Prostate gland (tissue), 2 donors: ENCODE results near the gene RGMA. TPM values are rescaled to one million over a fixed set of nuclear protein-coding genes. Genes with fewer than 3 reads are reported as not detected.
A peak's percentile ranks its signal among the peaks of the same experiment; 100 is the strongest.

Experiments
- DNase-seq: peaks from one replicate; pipeline ENCODE4 v3.0.0-alpha.2; 2019; ENCODE audit warnings: low spot score
- H3K27ac ChIP-seq, 2 donors: fragments of 200-600 bp; sonication (generic); 2 replicates each; pipeline ENCODE4 v1.5.1; 2017 to 2019
- H3K27me3 ChIP-seq: fragments of 200-600 bp; sonication (generic); replicated peaks from 2 replicates; pipeline ENCODE4 v1.5.1; 2019; ENCODE audit not compliant: insufficient read depth
- H3K36me3 ChIP-seq, 2 donors: fragments of 200-600 bp; sonication (generic); 1 replicate in 1 of 2; 2 replicates in 1 of 2; pipeline versions ENCODE4 v1.5.1 to v1.8.1; 2017 to 2019
- H3K4me1 ChIP-seq: fragments of 200-600 bp; sonication (generic); replicated peaks from 2 replicates; pipeline ENCODE4 v1.5.1; 2019
- H3K4me3 ChIP-seq, 2 donors: fragments of 200-600 bp; sonication (generic); 2 replicates each; pipeline ENCODE4 v1.5.1; 2017 to 2019
- H3K9me3 ChIP-seq: fragments of 200-600 bp; sonication (generic); 2 replicates; pipeline ENCODE4 v1.5.1; 2017
- CTCF ChIP-seq, 4 experiments: fragments of 200-600 bp in 2 of 4; fragments of 450-650 bp in 2 of 4; sonication (generic) in 2 of 4; IDR thresholded peaks; 1 replicate in 3 of 4; 2 replicates in 1 of 4; pipeline ENCODE4 v1.5.1; 2016 to 2019; ENCODE audit warnings: antibody characterized with exemption in 4 of 4, mild to moderate bottlenecking in 2 of 4, moderate library complexity in 2 of 4
- POLR2A ChIP-seq: fragments of 450-650 bp; IDR thresholded peaks from one replicate; pipeline ENCODE4 v1.6.1; 2016; ENCODE audit warnings: antibody characterized with exemption, mild to moderate bottlenecking
- POLR2AphosphoS5 ChIP-seq: sonication (generic); formaldehyde crosslinking; IDR thresholded peaks from one replicate; pipeline ENCODE4 v1.6.1; 2017; ENCODE audit warnings: antibody characterized with exemption
- WGBS: methylation state at CpG from one replicate; pipeline ENCODE4 v1.1.5; 2018; 5-methylcytosine and 5-hydroxymethylcytosine counted together
- intact Hi-C: fragments of 100-400 bp; cut with DNase I; formaldehyde crosslinking; loops from one replicate; pipeline ENCODE4 v1.14.2; 2022
- total RNA-seq, 2 donors: library from RNA; depleted of rRNA; stranded (reverse); fragments of >200 nt; gene quantifications; one replicate each; pipeline ENCODE4 v1.1.0, GENCODE V29; 2016

RGMA gene
- total RNA-seq, 2 donors from 2014 or later: 10.3 to 93.8 TPM

GRCh38 chr15:93029836-93030429, 59.1 kb downstream of the RGMA start:
- intact Hi-C loops: loop anchor here (2.0 to 5.0 kb wide), 4 partner anchors 42 to 1089 kb away; no protein-coding TSS in a partner anchor
- H3K27me3 ChIP-seq: no peaks in the 10 kb centered on the region
- no peak for DNase-seq
- H3K4me1 ChIP-seq: peaks cover 31% of the 10 kb centered on the region
- peaks cover under 1 to 1% of the 10 kb centered on the region in 2 donors for H3K36me3 ChIP-seq
- H3K27ac ChIP-seq: peak overlapping the region; percentile 8 to 59
- no peaks in the 10 kb centered on the region for H3K9me3 ChIP-seq
- TF ChIP-seq CTCF (IDR thresholded peaks at IDR 0.05): no peak
- TF ChIP-seq POLR2AphosphoS5: no peak
- no peak for TF ChIP-seq POLR2A
- 65% methylated on average over 12 of the region's 12 CpGs for WGBS
- no peak overlapping the region for H3K4me3 ChIP-seq

- no peaks in the 10 kb centered on the region for H3K27me3 ChIP-seq
- TF ChIP-seq POLR2A (no peak), CTCF (IDR thresholded peaks at IDR 0.05) (no peak), POLR2AphosphoS5 (no peak)
- H3K4me1 ChIP-seq: peaks cover 31% of the 10 kb centered on the region
- H3K9me3 ChIP-seq: no peaks in the 10 kb centered on the region
- 46% methylated on average over 17 of the region's 17 CpGs for WGBS
- DNase-seq: no peak
- H3K36me3 ChIP-seq: peaks cover 7% of the 10 kb centered on the region in 2 donors
- intact Hi-C loops: loop anchor here (2.0 to 5.0 kb wide), 3 partner anchors 43 to 945 kb away; no protein-coding TSS in a partner anchor
- H3K4me3 ChIP-seq: no peak overlapping the region
- H3K27ac ChIP-seq: peak overlapping the region; percentile 80 to 81
Observed at GRCh38 chr15:93029214-93029835, 59.7 kb downstream of the RGMA start.

GRCh38 chr15:93028632-93029213, 60.3 kb downstream of the RGMA start:
- WGBS: 17% methylated on average over 21 of the region's 21 CpGs
- intact Hi-C loops: loop anchor here (2.0 to 5.0 kb wide), 3 partner anchors 44 to 946 kb away; no protein-coding TSS in a partner anchor
- peaks cover 31% of the 10 kb centered on the region for H3K4me1 ChIP-seq
- H3K9me3 ChIP-seq: no peaks in the 10 kb centered on the region
- no peak overlapping the region for H3K4me3 ChIP-seq
- TF ChIP-seq CTCF (IDR thresholded peaks at IDR 0.05) (no peak), POLR2AphosphoS5 (peak; percentile 81), POLR2A (no peak)
- peak; percentile 84 for DNase-seq
- peak overlapping the region; percentile 80 to 81 for H3K27ac ChIP-seq
- H3K36me3 ChIP-seq: peaks cover 7 to 9% of the 10 kb centered on the region in 2 donors
- no peaks in the 10 kb centered on the region for H3K27me3 ChIP-seq

GRCh38 chr15:93028111-93028631, 60.8 kb downstream of the RGMA start:
- no peaks in the 10 kb centered on the region for H3K9me3 ChIP-seq
- TF ChIP-seq POLR2AphosphoS5 (no peak), CTCF (IDR thresholded peaks at IDR 0.05) (no peak), POLR2A (no peak)
- DNase-seq: no peak
- intact Hi-C loops: loop anchor here (2.0 to 5.0 kb wide), 3 partner anchors 44 to 947 kb away; no protein-coding TSS in a partner anchor
- peaks cover 31% of the 10 kb centered on the region for H3K4me1 ChIP-seq
- no peaks in the 10 kb centered on the region for H3K27me3 ChIP-seq
- WGBS: 32% methylated on average over 13 of the region's 13 CpGs
- H3K36me3 ChIP-seq: peaks cover 7 to 9% of the 10 kb centered on the region in 2 donors
- H3K27ac ChIP-seq: peak overlapping the region; percentile 80 to 81
- no peak overlapping the region for H3K4me3 ChIP-seq
